SK-N-SH treated with all-trans-retinoic acid at 6 μM for 48 hours (cell line): ENCODE results near the gene MRPL36.
A peak's percentile ranks its signal among the peaks of the same experiment; 100 is the strongest.

Source experiments
- ATAC-seq: fragments of 200-7000 bp; cut with Tn5 transposase; 3 replicates; pipeline ENCODE4 v1.9.1; 2020; ENCODE audit warnings: mild to moderate bottlenecking, moderate library complexity
- ARNTL ChIP-seq: fragments of 450-650 bp; formaldehyde crosslinking; IDR thresholded peaks from 2 replicates; pipeline ENCODE4 v1.5.0; 2020; ENCODE audit warnings: low read depth, mild to moderate bottlenecking, moderate library complexity, borderline replicate concordance
- BACH2 ChIP-seq: fragments of 250-450 bp; sonication (Bioruptor Pico); IDR thresholded peaks from 2 replicates; pipeline ENCODE4 v1.9.0; 2021; ENCODE audit warnings: mild to moderate bottlenecking, borderline replicate concordance
- CSRNP3 ChIP-seq: fragments of 250-450 bp; sonication (Bioruptor Pico); IDR thresholded peaks from 2 replicates; pipeline ENCODE4 v1.5.1; 2021; ENCODE audit warnings: mild to moderate bottlenecking, moderate library complexity
- ESRRG ChIP-seq: fragments of 250-450 bp; sonication (Bioruptor Pico); IDR thresholded peaks from 2 replicates; pipeline ENCODE4 v1.6.1; 2021; ENCODE audit warnings: mild to moderate bottlenecking
- GLIS3 ChIP-seq: fragments of 250-450 bp; sonication (Bioruptor Pico); IDR thresholded peaks from 2 replicates; pipeline ENCODE4 v1.5.0; 2020; ENCODE audit warnings: mild to moderate bottlenecking, moderate library complexity
- ISL1 ChIP-seq: fragments of 250-450 bp; sonication (Bioruptor Pico); IDR thresholded peaks from 2 replicates; pipeline ENCODE4 v2.1.2; 2022; ENCODE audit warnings: mild to moderate bottlenecking, moderate library complexity
- POU6F1 ChIP-seq: fragments of 250-450 bp; sonication (Bioruptor Pico); IDR thresholded peaks from 2 replicates; pipeline ENCODE4 v1.8.0; 2021; ENCODE audit warnings: low read depth, mild to moderate bottlenecking, moderate library complexity, borderline replicate concordance
- PPARA ChIP-seq: fragments of 250-450 bp; sonication (Bioruptor Pico); IDR thresholded peaks from 2 replicates; pipeline ENCODE4 v1.5.0; 2020; ENCODE audit warnings: mild to moderate bottlenecking, borderline replicate concordance
- SNAI2 ChIP-seq: fragments of 250-450 bp; sonication (Bioruptor Pico); IDR thresholded peaks from 2 replicates; pipeline ENCODE4 v1.5.0; 2020; ENCODE audit warnings: mild to moderate bottlenecking, moderate library complexity
- TCF4 ChIP-seq: fragments of 250-450 bp; sonication (Bioruptor Pico); IDR thresholded peaks from 2 replicates; pipeline ENCODE4 v1.8.0; 2021; ENCODE audit warnings: mild to moderate bottlenecking, moderate library complexity, borderline replicate concordance
- ZC3H10 ChIP-seq: fragments of 250-450 bp; sonication (Bioruptor Pico); IDR thresholded peaks from 2 replicates; pipeline ENCODE4 v1.5.1; 2021; ENCODE audit warnings: mild to moderate bottlenecking, moderate library complexity
- ZFP3 ChIP-seq: fragments of 250-450 bp; sonication (Bioruptor Pico); IDR thresholded peaks from 2 replicates; pipeline ENCODE4 v1.5.0; 2020; ENCODE audit warnings: mild to moderate bottlenecking, moderate library complexity
- ZFP30 ChIP-seq: fragments of 450-650 bp; formaldehyde crosslinking; IDR thresholded peaks from 2 replicates; pipeline ENCODE4 v1.5.0; 2022; ENCODE audit warnings: mild to moderate bottlenecking, moderate library complexity
- ZNF565 ChIP-seq: fragments of 450-650 bp; formaldehyde crosslinking; conservative IDR thresholded peaks from 2 replicates; pipeline ENCODE4 v1.5.0; 2020; ENCODE audit warnings: low read depth, mild to moderate bottlenecking, moderate library complexity
- ZNF70 ChIP-seq: fragments of 450-650 bp; formaldehyde crosslinking; IDR thresholded peaks from 2 replicates; pipeline ENCODE4 v1.5.0; 2020; ENCODE audit warnings: mild to moderate bottlenecking, moderate library complexity
- ZNF8 ChIP-seq: fragments of 450-650 bp; formaldehyde crosslinking; IDR thresholded peaks from 2 replicates; pipeline ENCODE4 v1.5.0; 2020; ENCODE audit warnings: mild to moderate bottlenecking, moderate library complexity
- TF ChIP-seq, protein P1 (sequence below): fragments of 250-450 bp; sonication (Bioruptor Pico); IDR thresholded peaks from 2 replicates; pipeline ENCODE4 v1.5.1; 2020; ENCODE audit warnings: low read depth, mild to moderate bottlenecking, moderate library complexity
- TF ChIP-seq, protein P2 (sequence below): fragments of 250-450 bp; sonication (Bioruptor Pico); IDR thresholded peaks from 2 replicates; pipeline ENCODE4 v1.5.0; 2020; ENCODE audit warnings: mild to moderate bottlenecking, moderate library complexity

The MRPL36 gene

GRCh38 chr5:1831257-1831656 lies 31.6 kb upstream of the MRPL36 start (continued):
- TF ChIP-seq CSRNP3 (CRISPR knock-in tag) (no peak), ZFP3 (no peak), ZC3H10 (CRISPR knock-in tag) (no peak)
- TF ChIP-seq, protein P1, sequence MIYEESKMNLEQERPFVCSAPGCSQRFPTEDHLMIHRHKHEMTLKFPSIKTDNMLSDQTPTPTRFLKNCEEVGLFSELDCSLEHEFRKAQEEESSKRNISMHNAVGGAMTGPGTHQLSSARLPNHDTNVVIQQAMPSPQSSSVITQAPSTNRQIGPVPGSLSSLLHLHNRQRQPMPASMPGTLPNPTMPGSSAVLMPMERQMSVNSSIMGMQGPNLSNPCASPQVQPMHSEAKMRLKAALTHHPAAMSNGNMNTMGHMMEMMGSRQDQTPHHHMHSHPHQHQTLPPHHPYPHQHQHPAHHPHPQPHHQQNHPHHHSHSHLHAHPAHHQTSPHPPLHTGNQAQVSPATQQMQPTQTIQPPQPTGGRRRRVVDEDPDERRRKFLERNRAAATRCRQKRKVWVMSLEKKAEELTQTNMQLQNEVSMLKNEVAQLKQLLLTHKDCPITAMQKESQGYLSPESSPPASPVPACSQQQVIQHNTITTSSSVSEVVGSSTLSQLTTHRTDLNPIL (CRISPR knock-in tag), result no peak

DNA sequence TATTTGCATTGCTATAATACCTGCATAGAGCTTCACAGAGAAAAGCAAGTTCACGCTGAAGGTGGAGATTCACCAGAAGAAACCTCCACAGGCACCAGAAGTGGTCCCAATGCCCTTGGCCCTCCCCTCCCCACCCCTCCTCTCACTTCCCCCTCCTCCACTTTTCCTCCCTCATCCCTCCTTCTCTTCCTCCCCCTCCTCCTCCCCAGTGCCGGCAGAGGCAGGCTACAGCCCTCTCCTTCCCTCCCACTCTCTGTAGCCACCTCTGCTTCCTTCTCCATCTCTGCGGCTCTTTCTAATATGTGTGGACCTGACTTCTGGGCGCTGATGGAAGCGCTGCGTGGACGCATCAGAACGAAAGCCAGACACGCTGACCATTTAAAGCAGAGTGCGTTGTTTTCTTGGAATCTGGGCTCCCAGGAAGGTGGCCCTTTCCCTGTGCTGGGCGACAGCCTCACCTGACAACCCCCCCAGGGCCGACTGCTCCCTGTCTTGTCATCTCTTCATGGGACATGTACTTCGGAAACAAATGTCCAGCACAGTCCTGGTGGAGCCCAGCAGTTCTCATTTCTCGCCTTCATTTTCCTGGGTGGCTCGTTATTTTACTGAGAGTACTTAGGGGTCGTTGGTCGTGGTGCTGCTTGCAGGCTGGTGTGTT lies 31.1 kb upstream of the MRPL36 start:
- ATAC-seq, result no peak
- TF ChIP-seq SNAI2 (CRISPR knock-in tag) (no peak), ZNF565 (CRISPR knock-in tag) (no peak), BACH2 (no peak), ESRRG (CRISPR knock-in tag) (no peak), ZFP3 (no peak), ZFP30 (CRISPR knock-in tag) (no peak), ZC3H10 (CRISPR knock-in tag) (no peak), ISL1 (CRISPR knock-in tag) (no peak), ZNF8 (CRISPR knock-in tag) (no peak), POU6F1 (CRISPR knock-in tag) (no peak), PPARA (CRISPR knock-in tag) (no peak), ARNTL (CRISPR knock-in tag) (no peak), GLIS3 (no peak), ZNF70 (no peak), TCF4 (no peak)
- TF ChIP-seq, protein P1 (CRISPR knock-in tag), result no peak
- TF ChIP-seq, protein P2, sequence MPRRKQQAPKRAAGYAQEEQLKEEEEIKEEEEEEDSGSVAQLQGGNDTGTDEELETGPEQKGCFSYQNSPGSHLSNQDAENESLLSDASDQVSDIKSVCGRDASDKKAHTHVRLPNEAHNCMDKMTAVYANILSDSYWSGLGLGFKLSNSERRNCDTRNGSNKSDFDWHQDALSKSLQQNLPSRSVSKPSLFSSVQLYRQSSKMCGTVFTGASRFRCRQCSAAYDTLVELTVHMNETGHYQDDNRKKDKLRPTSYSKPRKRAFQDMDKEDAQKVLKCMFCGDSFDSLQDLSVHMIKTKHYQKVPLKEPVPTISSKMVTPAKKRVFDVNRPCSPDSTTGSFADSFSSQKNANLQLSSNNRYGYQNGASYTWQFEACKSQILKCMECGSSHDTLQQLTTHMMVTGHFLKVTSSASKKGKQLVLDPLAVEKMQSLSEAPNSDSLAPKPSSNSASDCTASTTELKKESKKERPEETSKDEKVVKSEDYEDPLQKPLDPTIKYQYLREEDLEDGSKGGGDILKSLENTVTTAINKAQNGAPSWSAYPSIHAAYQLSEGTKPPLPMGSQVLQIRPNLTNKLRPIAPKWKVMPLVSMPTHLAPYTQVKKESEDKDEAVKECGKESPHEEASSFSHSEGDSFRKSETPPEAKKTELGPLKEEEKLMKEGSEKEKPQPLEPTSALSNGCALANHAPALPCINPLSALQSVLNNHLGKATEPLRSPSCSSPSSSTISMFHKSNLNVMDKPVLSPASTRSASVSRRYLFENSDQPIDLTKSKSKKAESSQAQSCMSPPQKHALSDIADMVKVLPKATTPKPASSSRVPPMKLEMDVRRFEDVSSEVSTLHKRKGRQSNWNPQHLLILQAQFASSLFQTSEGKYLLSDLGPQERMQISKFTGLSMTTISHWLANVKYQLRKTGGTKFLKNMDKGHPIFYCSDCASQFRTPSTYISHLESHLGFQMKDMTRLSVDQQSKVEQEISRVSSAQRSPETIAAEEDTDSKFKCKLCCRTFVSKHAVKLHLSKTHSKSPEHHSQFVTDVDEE (CRISPR knock-in tag), result no peak
- TF ChIP-seq, all 23 proteins: peak for 0

- ATAC-seq, result no peak
- TF ChIP-seq ZNF565 (CRISPR knock-in tag), result no peak
These were observed 28.3 kb upstream of the MRPL36 start for GRCh38 chr5:1827886-1828397.

GRCh38 chr5:1827025-1827885 lies 27.6 kb upstream of the MRPL36 start:
- peak; percentile 83 for TF ChIP-seq ISL1 (CRISPR knock-in tag)
- TF ChIP-seq TCF4, result no peak
- 0 out of 2 replicates have a peak, but pooled peaks have one; percentile 20 for TF ChIP-seq ESRRG (CRISPR knock-in tag)
- no peak; the same call in 2 of the 3 replicates for ATAC-seq
